KMS-11 (cell line): Measurements from ENCODE around the gene PTPA.

Experiments
- H2AFZ ChIP-seq: fragments of 200-600 bp; sonication (generic); 2 replicates; pipeline ENCODE4 v1.6.1; 2016; ENCODE audit warnings: antibody characterized with exemption, mixed run types, low read depth
- H3K27ac ChIP-seq: fragments of 200-600 bp; sonication (generic); 2 replicates; pipeline ENCODE4 v1.6.1; 2016; ENCODE audit warnings: mild to moderate bottlenecking, mixed run types
- H3K27me3 ChIP-seq: fragments of 200-600 bp; sonication (generic); 2 replicates; pipeline ENCODE4 v1.6.1; 2017; ENCODE audit warnings: mild to moderate bottlenecking, low read depth, mixed run types, moderate library complexity; ENCODE audit not compliant: insufficient read depth
- H3K36me3 ChIP-seq: fragments of 200-600 bp; sonication (generic); 2 replicates; pipeline ENCODE4 v1.6.1; 2017; ENCODE audit warnings: mild to moderate bottlenecking, mixed run types; ENCODE audit not compliant: insufficient read depth
- H3K4me1 ChIP-seq: fragments of 200-600 bp; sonication (generic); 2 replicates; pipeline ENCODE4 v1.6.1; 2016; ENCODE audit warnings: mild to moderate bottlenecking, low read depth, mixed run types; ENCODE audit not compliant: poor library complexity, severe bottlenecking
- H3K4me2 ChIP-seq: fragments of 200-600 bp; sonication (generic); 2 replicates; pipeline ENCODE4 v1.7.0; 2016; ENCODE audit warnings: mild to moderate bottlenecking, mixed run types
- H3K4me3 ChIP-seq: fragments of 200-600 bp; sonication (generic); IDR thresholded peaks from 2 replicates; pipeline ENCODE4 v1.6.1; 2017; ENCODE audit warnings: low read depth, low read length, mixed read lengths; ENCODE audit not compliant: insufficient read depth
- H3K79me2 ChIP-seq: fragments of 200-600 bp; sonication (generic); 2 replicates; pipeline ENCODE4 v1.6.1; 2016; ENCODE audit warnings: low read depth, mixed run types; ENCODE audit not compliant: insufficient read depth
- H3K9ac ChIP-seq: fragments of 200-600 bp; sonication (generic); 2 replicates; pipeline ENCODE4 v1.6.1; 2016; ENCODE audit warnings: mild to moderate bottlenecking, mixed run types
- H4K20me1 ChIP-seq: fragments of 200-600 bp; sonication (generic); 2 replicates; pipeline ENCODE4 v1.6.1; 2016; ENCODE audit warnings: mild to moderate bottlenecking, mixed run types; ENCODE audit not compliant: insufficient read depth
- TF ChIP-seq, protein P1 (sequence below): fragments of 200-600 bp; sonication (generic); conservative IDR thresholded peaks from 2 replicates; pipeline ENCODE4 v1.6.1; 2017; ENCODE audit warnings: low read depth, mild to moderate bottlenecking, antibody characterized with exemption, low read length, moderate library complexity, mixed read lengths

Gene PTPA

GRCh38 chr9:129146441-129146941 is 35.3 kb downstream of the PTPA start:
- no peaks in the 10 kb centered on the region for H4K20me1 ChIP-seq
- no peak overlapping the region for H3K9ac ChIP-seq
- no peaks in the 10 kb centered on the region for H3K36me3 ChIP-seq
- no peak overlapping the region for H3K4me3 ChIP-seq
- H2AFZ ChIP-seq, result no peak overlapping the region
- TF ChIP-seq, protein P1, sequence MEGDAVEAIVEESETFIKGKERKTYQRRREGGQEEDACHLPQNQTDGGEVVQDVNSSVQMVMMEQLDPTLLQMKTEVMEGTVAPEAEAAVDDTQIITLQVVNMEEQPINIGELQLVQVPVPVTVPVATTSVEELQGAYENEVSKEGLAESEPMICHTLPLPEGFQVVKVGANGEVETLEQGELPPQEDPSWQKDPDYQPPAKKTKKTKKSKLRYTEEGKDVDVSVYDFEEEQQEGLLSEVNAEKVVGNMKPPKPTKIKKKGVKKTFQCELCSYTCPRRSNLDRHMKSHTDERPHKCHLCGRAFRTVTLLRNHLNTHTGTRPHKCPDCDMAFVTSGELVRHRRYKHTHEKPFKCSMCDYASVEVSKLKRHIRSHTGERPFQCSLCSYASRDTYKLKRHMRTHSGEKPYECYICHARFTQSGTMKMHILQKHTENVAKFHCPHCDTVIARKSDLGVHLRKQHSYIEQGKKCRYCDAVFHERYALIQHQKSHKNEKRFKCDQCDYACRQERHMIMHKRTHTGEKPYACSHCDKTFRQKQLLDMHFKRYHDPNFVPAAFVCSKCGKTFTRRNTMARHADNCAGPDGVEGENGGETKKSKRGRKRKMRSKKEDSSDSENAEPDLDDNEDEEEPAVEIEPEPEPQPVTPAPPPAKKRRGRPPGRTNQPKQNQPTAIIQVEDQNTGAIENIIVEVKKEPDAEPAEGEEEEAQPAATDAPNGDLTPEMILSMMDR, result no peak
- no peak overlapping the region for H3K4me2 ChIP-seq
- no peaks in the 10 kb centered on the region for H3K27me3 ChIP-seq
- peaks cover 19% of the 10 kb centered on the region for H3K4me1 ChIP-seq
- H3K79me2 ChIP-seq, result peaks cover under 1% of the 10 kb centered on the region; the same call in 1 of the 2 replicates
- H3K27ac ChIP-seq, result no peak overlapping the region; the same call in 1 of the 2 replicates

DNA sequence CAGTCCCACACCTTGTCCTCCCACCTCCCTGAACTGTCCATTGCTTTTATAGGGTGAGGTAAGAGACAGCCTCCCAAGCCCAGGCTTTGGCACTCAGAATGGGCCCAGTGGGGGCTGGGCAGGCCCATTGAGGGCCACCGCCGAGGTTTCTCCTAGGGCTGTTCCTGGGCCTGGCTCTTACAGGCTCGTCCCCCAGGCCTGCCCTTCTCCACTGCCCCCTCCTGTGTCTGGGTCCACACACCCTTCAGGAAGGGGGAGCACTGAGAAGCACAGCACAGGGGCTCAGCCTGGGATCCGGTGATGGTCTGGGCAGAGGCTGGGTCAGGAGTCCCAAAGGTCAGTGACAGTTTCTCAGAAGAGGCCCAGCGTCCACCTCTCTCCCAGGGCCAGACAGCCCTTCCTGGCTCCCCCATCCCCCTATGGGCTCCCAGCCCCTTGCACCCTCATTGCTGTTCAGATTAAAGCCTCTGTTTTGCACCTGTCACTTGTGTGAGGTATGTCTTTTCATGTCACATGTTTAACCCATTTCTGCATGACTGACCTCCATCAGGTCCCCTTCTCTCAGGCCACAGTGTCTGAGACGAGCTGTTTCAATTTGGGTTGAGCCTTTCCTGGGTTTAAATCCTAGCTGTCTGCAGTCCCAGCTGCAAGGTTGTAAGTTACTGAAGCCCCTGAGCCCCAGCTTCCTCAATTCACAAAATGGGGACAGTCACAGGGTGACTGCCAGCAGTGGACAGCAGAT is 37.4 kb downstream of the PTPA start:
- Histone ChIP-seq H3K4me3 (no peak overlapping the region), H3K4me2 (no peak overlapping the region), H3K79me2 (no peaks in the 10 kb centered on the region), H3K27me3 (no peaks in the 10 kb centered on the region), H3K4me1 (no peaks in the 10 kb centered on the region), H3K36me3 (no peaks in the 10 kb centered on the region), H3K27ac (no peak overlapping the region), H3K9ac (no peak overlapping the region), H4K20me1 (no peaks in the 10 kb centered on the region), H2AFZ (no peak overlapping the region)
- TF ChIP-seq, protein P1, result no peak

DNA sequence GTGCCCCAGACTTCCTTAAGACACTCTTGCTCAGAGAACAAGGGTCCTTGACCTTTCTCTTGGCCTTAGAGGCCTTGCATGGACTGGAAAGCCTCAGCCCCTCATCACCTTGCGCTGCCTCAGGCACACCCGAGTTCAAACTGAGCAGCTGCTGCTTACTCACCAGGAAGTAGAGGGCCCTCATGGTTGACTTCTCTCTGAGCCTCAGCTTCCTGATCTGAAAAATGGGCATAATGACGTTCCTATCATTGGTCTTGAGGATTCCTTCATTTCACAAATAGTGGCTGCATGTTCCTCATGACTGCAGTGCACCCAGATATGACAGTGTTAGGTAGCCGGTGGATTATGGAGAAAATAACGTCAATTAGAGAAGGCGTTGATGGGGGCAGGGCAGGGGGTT is 38.2 kb downstream of the PTPA start:
- Histone ChIP-seq H3K4me2 (no peak overlapping the region), H3K4me3 (no peak overlapping the region), H3K27me3 (no peaks in the 10 kb centered on the region), H3K79me2 (no peaks in the 10 kb centered on the region), H3K4me1 (no peaks in the 10 kb centered on the region), H2AFZ (no peak overlapping the region), H4K20me1 (no peaks in the 10 kb centered on the region), H3K9ac (no peak overlapping the region), H3K36me3 (no peaks in the 10 kb centered on the region), H3K27ac (no peak overlapping the region)
- TF ChIP-seq, protein P1, result no peak

GRCh38 chr9:129150122-129150521 is 38.9 kb downstream of the PTPA start:
- H3K9ac ChIP-seq, result no peak overlapping the region
- H3K4me3 ChIP-seq, result no peak overlapping the region
- H3K4me2 ChIP-seq, result no peak overlapping the region
- no peaks in the 10 kb centered on the region for H3K79me2 ChIP-seq
- H2AFZ ChIP-seq, result no peak overlapping the region
- H3K4me1 ChIP-seq, result no peaks in the 10 kb centered on the region
- TF ChIP-seq, protein P1, result no peak
- no peaks in the 10 kb centered on the region for H3K27me3 ChIP-seq
- H3K27ac ChIP-seq, result no peak overlapping the region
- no peaks in the 10 kb centered on the region for H4K20me1 ChIP-seq
- H3K36me3 ChIP-seq, result no peaks in the 10 kb centered on the region
